H1 (cell line): ENCODE results near the gene NOS2. TPM values are rescaled to one million over a fixed set of nuclear protein-coding genes. Genes with fewer than 3 reads are reported as not detected.
A peak's percentile ranks its signal among the peaks of the same experiment; 100 is the strongest.

ENCODE experiments used
- CTCF ChIA-PET: fragments of 300-600 bp; sonication (Branson Sonifier 250); formaldehyde crosslinking; loops from one replicate; lab custom pipeline; 2021; ENCODE audit not compliant: partially characterized antibody; lab: Charles Lee
- POLR2A ChIA-PET: fragments of 300-600 bp; sonication (Branson Sonifier 250); formaldehyde crosslinking; loops from one replicate; lab custom pipeline; 2021; ENCODE audit warnings: inconsistent platforms; ENCODE audit not compliant: partially characterized antibody; lab: Charles Lee
- DNase-seq, 2 experiments: peaks; one replicate each; pipeline versions ENCODE4 v3.0.0 to v3.0.0-alpha.2; 2010 to 2022; ENCODE audit warnings: low spot score in 2 of 2, low read depth in 1 of 2, mixed read lengths in 1 of 2
- FAIRE-seq: peaks from 2 replicates; lab custom pipeline; 2011; peaks lifted over from hg19 to GRCh38; lab: Jason Lieb, UNC
- H2AFZ ChIP-seq: 2 replicates; pipeline ENCODE4 v1.8.1; 2012; ENCODE audit warnings: low read length, inconsistent platforms
- H2AK5ac ChIP-seq: 2 replicates; pipeline ENCODE4 v1.6.1; 2013; ENCODE audit warnings: low read depth, low read length
- H2BK120ac ChIP-seq: replicated peaks from 2 replicates; pipeline ENCODE3; 2013; ENCODE audit warnings: low read depth, low read length, inconsistent platforms
- H2BK12ac ChIP-seq: 2 replicates; pipeline ENCODE4 v1.6.1; 2013; ENCODE audit warnings: low read depth, low read length
- H2BK15ac ChIP-seq: 2 replicates; pipeline ENCODE4 v1.6.1; 2013; ENCODE audit warnings: low read length
- H2BK20ac ChIP-seq: 2 replicates; pipeline ENCODE4 v1.6.1; 2013; ENCODE audit warnings: low read length
- H2BK5ac ChIP-seq: 2 replicates; pipeline ENCODE4 v1.6.1; 2013; ENCODE audit warnings: low read depth, low read length
- H3K14ac ChIP-seq: 2 replicates; pipeline ENCODE4 v1.6.1; 2013; ENCODE audit warnings: inconsistent platforms; ENCODE audit not compliant: insufficient read length
- H3K18ac ChIP-seq: 2 replicates; pipeline ENCODE4 v1.6.1; 2013; ENCODE audit warnings: low read length; ENCODE audit errors: extremely low read depth
- H3K23ac ChIP-seq: 2 replicates; pipeline ENCODE4 v1.6.1; 2013; ENCODE audit warnings: inconsistent platforms; ENCODE audit not compliant: insufficient read length
- H3K23me2 ChIP-seq: 2 replicates; pipeline ENCODE4 v1.6.1; 2013; ENCODE audit warnings: low read depth, low read length
- H3K27ac ChIP-seq: 2 replicates; pipeline ENCODE4 v1.6.1; 2011; ENCODE audit warnings: low read depth, low read length, inconsistent platforms
- H3K27me3 ChIP-seq, 4 experiments: replicated peaks in 1 of 4; 1 replicate in 1 of 4; 2 replicates in 3 of 4; pipeline versions ENCODE4 v1.6.1 to v1.8.1; 2011 to 2013; ENCODE audit warnings: low read length in 3 of 4, mild to moderate bottlenecking in 3 of 4, inconsistent platforms in 2 of 4, mixed read lengths in 2 of 4, moderate library complexity in 1 of 4; ENCODE audit not compliant: control insufficient read depth in 3 of 4, insufficient read depth in 3 of 4; ENCODE audit errors: extremely low read depth in 1 of 4
- H3K36me3 ChIP-seq, 4 experiments: 2 replicates each; pipeline versions ENCODE4 v1.6.1 to v1.8.1; 2011 to 2013; ENCODE audit warnings: mild to moderate bottlenecking in 4 of 4, low read length in 3 of 4, moderate library complexity in 2 of 4, control low read depth in 1 of 4, inconsistent platforms in 1 of 4; ENCODE audit not compliant: insufficient read depth in 4 of 4, control insufficient read depth in 2 of 4
- H3K4ac ChIP-seq: replicated peaks from 2 replicates; pipeline ENCODE3; 2013; ENCODE audit warnings: low read length, low read depth, mixed read lengths, inconsistent platforms; ENCODE audit not compliant: insufficient read length
- H3K4me1 ChIP-seq, 4 experiments: replicated peaks in 1 of 4; 1 replicate in 1 of 4; 2 replicates in 3 of 4; pipeline versions ENCODE4 v1.6.1 to v1.8.1; 2011 to 2013; ENCODE audit warnings: low read length in 3 of 4, inconsistent platforms in 2 of 4, mixed read lengths in 1 of 4; ENCODE audit not compliant: insufficient read depth in 4 of 4, control insufficient read depth in 3 of 4
- H3K4me2 ChIP-seq, 2 experiments: 2 replicates each; pipeline versions ENCODE4 v1.6.1 to v1.8.1; 2011 to 2013; ENCODE audit warnings: low read depth in 2 of 2, low read length in 2 of 2, control low read depth in 1 of 2, inconsistent platforms in 1 of 2, mild to moderate bottlenecking in 1 of 2; ENCODE audit not compliant: insufficient read depth in 1 of 2
- H3K4me3 ChIP-seq, 4 experiments: fragments of 200-600, 300-600 bp in 1 of 4; sonication (generic), shearing (Covaris generic), sonication (Bioruptor Twin) in 1 of 4; 2 replicates each; pipeline versions ENCODE4 v1.5.1 to v1.8.1; 2011 to 2016; ENCODE audit warnings: low read length in 4 of 4, low read depth in 3 of 4, control low read depth in 2 of 4, inconsistent platforms in 2 of 4, mild to moderate bottlenecking in 2 of 4, mixed read lengths in 1 of 4, moderate library complexity in 1 of 4; ENCODE audit not compliant: insufficient read depth in 2 of 4; ENCODE audit errors: extremely low read depth in 1 of 4
- H3K56ac ChIP-seq: replicated peaks from 2 replicates; pipeline ENCODE3; 2013; ENCODE audit warnings: low read depth, mild to moderate bottlenecking, mixed read lengths, low read length, inconsistent platforms; ENCODE audit not compliant: insufficient read length
- H3K79me1 ChIP-seq: 2 replicates; pipeline ENCODE4 v1.6.1; 2013; ENCODE audit warnings: low read depth, low read length, control low read depth
- H3K79me2 ChIP-seq, 2 experiments: 2 replicates each; pipeline versions ENCODE4 v1.6.1 to v1.8.1; 2012 to 2013; ENCODE audit warnings: low read length in 2 of 2, mild to moderate bottlenecking in 2 of 2, inconsistent platforms in 1 of 2; ENCODE audit not compliant: insufficient read depth in 2 of 2, control insufficient read depth in 1 of 2
- H3K9ac ChIP-seq, 4 experiments: replicated peaks in 1 of 4; 1 replicate in 1 of 4; 2 replicates in 3 of 4; pipeline versions ENCODE4 v1.6.1 to v1.8.1; 2011 to 2013; ENCODE audit warnings: low read depth in 3 of 4, low read length in 3 of 4, control low read depth in 2 of 4, mild to moderate bottlenecking in 2 of 4, moderate library complexity in 2 of 4, inconsistent platforms in 1 of 4; ENCODE audit errors: extremely low read depth in 1 of 4
- H3K9me3 ChIP-seq, 2 experiments: 2 replicates each; pipeline versions ENCODE4 v1.6.1 to v1.8.1; 2012 to 2013; ENCODE audit warnings: mild to moderate bottlenecking in 2 of 2, moderate library complexity in 2 of 2, control low read depth in 1 of 2, inconsistent platforms in 1 of 2, low read depth in 1 of 2, low read length in 1 of 2, mixed read lengths in 1 of 2; ENCODE audit not compliant: insufficient read depth in 2 of 2
- H4K20me1 ChIP-seq, 2 experiments: replicated peaks in 1 of 2; 2 replicates each; pipeline versions ENCODE3 to v1.8.1; 2011 to 2013; ENCODE audit warnings: inconsistent platforms in 2 of 2, low read length in 2 of 2, mild to moderate bottlenecking in 1 of 2; ENCODE audit not compliant: insufficient read depth in 2 of 2, control insufficient read depth in 1 of 2
- H4K5ac ChIP-seq: 2 replicates; pipeline ENCODE4 v1.6.1; 2013; ENCODE audit warnings: low read length, low read depth, mixed read lengths, inconsistent platforms; ENCODE audit not compliant: insufficient read length
- H4K8ac ChIP-seq: 2 replicates; pipeline ENCODE4 v1.8.0; 2013; ENCODE audit warnings: mild to moderate bottlenecking, moderate library complexity, low read length, inconsistent platforms; ENCODE audit not compliant: insufficient read depth; ENCODE audit errors: extremely low read depth
- H4K91ac ChIP-seq: replicated peaks from 2 replicates; pipeline ENCODE3; 2013; ENCODE audit warnings: low read length, mixed read lengths, inconsistent platforms; ENCODE audit not compliant: insufficient read length
- BCL11A ChIP-seq, 2 experiments: IDR thresholded peaks; one replicate each; pipeline ENCODE4 v1.6.1; 2011; ENCODE audit warnings: low read depth in 2 of 2, low read length in 2 of 2, mild to moderate bottlenecking in 2 of 2
- FOSL1 ChIP-seq: IDR thresholded peaks from 2 replicates; pipeline ENCODE4 v1.6.1; 2011; ENCODE audit warnings: mild to moderate bottlenecking, low read depth, low read length, moderate library complexity; ENCODE audit not compliant: insufficient read depth
- PHF8 ChIP-seq: fragments of 200-600 bp; sonication (generic); conservative IDR thresholded peaks from 2 replicates; pipeline ENCODE4 v1.7.1; 2012; ENCODE audit warnings: low read depth, mild to moderate bottlenecking, inconsistent platforms, low read length, moderate library complexity
- RAD21 ChIP-seq, 2 experiments: IDR thresholded peaks in 1 of 2; conservative IDR thresholded peaks in 1 of 2; 2 replicates each; pipeline ENCODE4 v1.6.1; 2011; ENCODE audit warnings: low read depth in 2 of 2, low read length in 2 of 2, improper control_type of control experiment in 1 of 2, inconsistent platforms in 1 of 2, mild to moderate bottlenecking in 1 of 2, moderate library complexity in 1 of 2
- RNF2 ChIP-seq: fragments of 200-900, 300-1000 bp; sonication (generic); IDR thresholded peaks from 2 replicates; pipeline ENCODE4 v1.7.1; 2016; ENCODE audit warnings: borderline replicate concordance, low read depth, mild to moderate bottlenecking, antibody characterized with exemption, low read length; ENCODE audit not compliant: poor library complexity, severe bottlenecking; ENCODE audit errors: missing control alignments
- SIX5 ChIP-seq: IDR thresholded peaks from 2 replicates; pipeline ENCODE4 v1.6.1; 2011; ENCODE audit warnings: mild to moderate bottlenecking, low read depth, low read length
- SP2 ChIP-seq: IDR thresholded peaks from 2 replicates; pipeline ENCODE4 v1.6.1; 2012; ENCODE audit warnings: mild to moderate bottlenecking, low read length, inconsistent platforms
- SP4 ChIP-seq: IDR thresholded peaks from 2 replicates; pipeline ENCODE4 v1.6.1; 2012; ENCODE audit warnings: low read length, inconsistent platforms
- SUZ12 ChIP-seq: fragments of 200-600 bp; sonication (generic); IDR thresholded peaks from 2 replicates; pipeline ENCODE4 v1.6.1; 2012; ENCODE audit warnings: mild to moderate bottlenecking, inconsistent platforms, low read length, moderate library complexity, mixed read lengths
- TAF7 ChIP-seq: optimal IDR thresholded peaks from 2 replicates; pipeline ENCODE3; 2011; ENCODE audit warnings: low read depth, mild to moderate bottlenecking, inconsistent platforms, low read length, moderate library complexity, borderline replicate concordance
- TCF12 ChIP-seq: IDR thresholded peaks from 2 replicates; pipeline ENCODE4 v1.6.1; 2011; ENCODE audit warnings: low read depth, mild to moderate bottlenecking, low read length
- WGBS, 2 experiments: shearing (Covaris generic) in 1 of 2; methylation state at CpG; one replicate each; pipeline versions ENCODE4 v1.1.6 to v1.1.7; 2013 to 2015; ENCODE audit warnings: low lambda C conversion rate in 2 of 2, mixed read lengths in 2 of 2, inconsistent platforms in 1 of 2, low coverage in 1 of 2, missing lambda C conversion rate in 1 of 2; ENCODE audit not compliant: insufficient replicate concordance in 2 of 2, insufficient coverage in 1 of 2, insufficient read length in 1 of 2; ENCODE audit errors: extremely low coverage in 1 of 2, missing lambda C conversion rate in 1 of 2; 5-methylcytosine and 5-hydroxymethylcytosine counted together
- polyA plus RNA-seq, 7 experiments: library from polyadenylated mRNA; depleted of rRNA in 3 of 7; stranded (reverse) in 5 of 7; unstranded in 2 of 7; fragments of >200 nt in 5 of 7; fragments of 200-250 nt in 2 of 7; gene quantifications; 1 replicate in 5 of 7; 2 replicates in 1 of 7; 4 replicates in 1 of 7; pipeline versions ENCODE4 v1.2.1 to v1.2.3, GENCODE V29; 2011 to 2013; ENCODE audit warnings: missing spikeins in 2 of 7, mixed read lengths in 2 of 7
- total RNA-seq: library from RNA; stranded (reverse); fragmentation: NEBNext Ultra II Directional; extraction: Animal tissue kit (Norgen Biotek cat#: 25700); gene quantifications from 2 replicates; pipeline ENCODE4 v1.2.1, GENCODE V29; 2021

NOS2 gene
- total and polyA plus RNA-seq, 2 of the 8 experiments (the other 6 are each of a cell fraction or from before 2014, with no cell fraction given), result 1.0 to 1.9 TPM

- H3K9ac ChIP-seq, result no peak overlapping the region
- H3K4ac ChIP-seq, result no peak overlapping the region
- no peaks in the 10 kb centered on the region for H3K79me2 ChIP-seq
- no peaks in the 10 kb centered on the region for H3K36me3 ChIP-seq
- no peaks in the 10 kb centered on the region for H3K23me2 ChIP-seq
- H3K4me1 ChIP-seq, result no peaks in the 10 kb centered on the region
- CTCF ChIA-PET, result interaction anchor here (0.7 to 12.0 kb wide), 34 partner anchors 9 to 487 kb away, joined by 3 to 338 read pairs (median 4); partner anchors contain the start of gene NOS2
- no peaks in the 10 kb centered on the region for H3K9me3 ChIP-seq
- H2BK120ac ChIP-seq, result no peak overlapping the region
- H4K5ac ChIP-seq, result no peak overlapping the region
- H2AK5ac ChIP-seq, result no peak overlapping the region
- no peak overlapping the region for H2BK5ac ChIP-seq
- H3K23ac ChIP-seq, result no peak overlapping the region
- POLR2A ChIA-PET, result interaction anchor here (0.7 to 1.4 kb wide), 2 partner anchors 119 to 120 kb away, joined by 3 read pairs; no protein-coding TSS in a partner anchor
- H3K56ac ChIP-seq, result no peak overlapping the region
- no peaks in the 10 kb centered on the region for H4K20me1 ChIP-seq
- H2AFZ ChIP-seq, result no peak overlapping the region
- H3K18ac ChIP-seq, result no peak overlapping the region
- H2BK12ac ChIP-seq, result no peak overlapping the region
- FAIRE-seq (no peak), DNase-seq (peak; percentile 34 to 96)
- H3K27ac ChIP-seq, result no peak overlapping the region
- no peak overlapping the region for H2BK20ac ChIP-seq
- H3K4me2 ChIP-seq, result no peak overlapping the region
- no peak overlapping the region for H3K4me3 ChIP-seq
- no peaks in the 10 kb centered on the region; the same call in 1 of the 2 replicates for H3K79me1 ChIP-seq
- no peak overlapping the region for H4K8ac ChIP-seq
- no peak overlapping the region for H2BK15ac ChIP-seq
- no peak overlapping the region for H4K91ac ChIP-seq
- H3K14ac ChIP-seq, result no peak overlapping the region
- H3K27me3 ChIP-seq, result no peaks in the 10 kb centered on the region
- 70% methylated on average over 28 of the region's 28 CpGs; no CpG with 5 or more reads in 1 of the 2 experiments for WGBS, 2 experiments
- TF ChIP-seq RAD21 (IDR thresholded peaks at IDR 0.05 in 1 of 2, conservative IDR thresholded peaks at IDR 0.05 in 1 of 2; ENCODE audit: low read depth in 2 of 2, low read length in 2 of 2) (peak; percentile 75), PHF8 (no peak), SUZ12 (no peak), FOSL1 (no peak), SIX5 (no peak), SP4 (no peak), SP2 (no peak), BCL11A (IDR thresholded peaks at IDR 0.05; ENCODE audit: low read depth in 2 of 2, low read length in 2 of 2) (no peak), TCF12 (no peak), TAF7 (no peak), RNF2 (no peak)
Observed at GRCh38 chr17:27760069-27760885, 40.1 kb downstream of the NOS2 start.
